ENCODE measurements around the gene TTC36. TPM values are rescaled to one million over a fixed set of nuclear protein-coding genes. Genes with fewer than 3 reads are reported as not detected.

The TTC36 gene
- total RNA-seq, 4 donors from 2014 or later = 0.55 to 3.8 TPM; not detected in 2

- H3K4me3 ChIP-seq = no peak overlapping the region
- ATAC-seq (no peak), DNase-seq (no peak)
- in situ Hi-C loops (cut with MboI; ENCODE audit: low sequenced_read_pairs in 4 of 4) (no loop called here), intact Hi-C loops (cut with DNase I; ENCODE audit: low total_unique reads) (loop anchor here (5.0 kb wide), 1 partner anchor 34 kb away; the partner anchor contains the start of gene IFT46)
- H3K36me3 ChIP-seq = no peaks in the 10 kb centered on the region
- no peaks in the 10 kb centered on the region for H3K9me3 ChIP-seq
- TF ChIP-seq CTCF (IDR thresholded peaks at IDR 0.05 in 4 of 5, conservative IDR thresholded peaks at IDR 0.05 in 1 of 5) (no peak), POLR2A (IDR thresholded peaks at IDR 0.05) (no peak)
- no peak overlapping the region for H3K27ac ChIP-seq
- peaks cover 13 to 19% of the 10 kb centered on the region in 2 donors for H3K4me1 ChIP-seq
- no peaks in the 10 kb centered on the region for H3K27me3 ChIP-seq
Measured at GRCh38 chr11:118532852-118533768, 5.8 kb downstream of the TTC36 start.

- Histone ChIP-seq H3K27me3 (no peaks in the 10 kb centered on the region), H3K36me3 (no peaks in the 10 kb centered on the region), H3K4me3 (no peak overlapping the region), H3K27ac (no peak overlapping the region), H3K9me3 (no peaks in the 10 kb centered on the region), H3K4me1 (peaks cover 13 to 19% of the 10 kb centered on the region in 2 donors)
- intact Hi-C loops (cut with DNase I; ENCODE audit: low total_unique reads) (loop anchor here (5.0 kb wide), 1 partner anchor 33 kb away; the partner anchor contains the start of gene IFT46), in situ Hi-C loops (cut with MboI; ENCODE audit: low sequenced_read_pairs in 4 of 4) (no loop called here)
- ATAC-seq (no peak), DNase-seq (no peak)
- TF ChIP-seq CTCF (IDR thresholded peaks at IDR 0.05 in 4 of 5, conservative IDR thresholded peaks at IDR 0.05 in 1 of 5) (no peak), POLR2A (IDR thresholded peaks at IDR 0.05) (no peak)
Measured at GRCh38 chr11:118533769-118534729, 6.8 kb downstream of the TTC36 start.

GRCh38 chr11:118535261-118535660, 8.0 kb downstream of the TTC36 start:
- no peaks in the 10 kb centered on the region for H3K36me3 ChIP-seq
- ATAC-seq (no peak), DNase-seq (no peak)
- TF ChIP-seq CTCF (IDR thresholded peaks at IDR 0.05 in 4 of 5, conservative IDR thresholded peaks at IDR 0.05 in 1 of 5) (no peak), POLR2A (IDR thresholded peaks at IDR 0.05) (no peak)
- H3K9me3 ChIP-seq = no peaks in the 10 kb centered on the region
- H3K27me3 ChIP-seq = no peaks in the 10 kb centered on the region
- H3K4me1 ChIP-seq = peaks cover 5 to 6% of the 10 kb centered on the region in 2 donors
- H3K4me3 ChIP-seq = no peak overlapping the region
- H3K27ac ChIP-seq = no peak overlapping the region
- in situ Hi-C loops (cut with MboI; ENCODE audit: low sequenced_read_pairs in 4 of 4) = no loop called here
- intact Hi-C loops (cut with DNase I; ENCODE audit: low total_unique reads) = no loop called here

GRCh38 chr11:118536726-118537125, 9.5 kb downstream of the TTC36 start:
- in situ Hi-C loops (cut with MboI; ENCODE audit: low sequenced_read_pairs in 4 of 4) (no loop called here), intact Hi-C loops (cut with DNase I; ENCODE audit: low total_unique reads) (no loop called here)
- Histone ChIP-seq H3K9me3 (no peaks in the 10 kb centered on the region), H3K27ac (no peak overlapping the region), H3K36me3 (no peaks in the 10 kb centered on the region), H3K4me1 (peaks cover under 1 to 2% of the 10 kb centered on the region in 2 donors), H3K4me3 (no peak overlapping the region), H3K27me3 (no peaks in the 10 kb centered on the region)
- DNase-seq = no peak
- no peak for ATAC-seq
- TF ChIP-seq CTCF (IDR thresholded peaks at IDR 0.05 in 4 of 5, conservative IDR thresholded peaks at IDR 0.05 in 1 of 5) = no peak
- TF ChIP-seq POLR2A (IDR thresholded peaks at IDR 0.05) = no peak

All from gastrocnemius medialis (tissue), 4 donors.